ENCODE measurements around the gene OR10D3. TPM values are rescaled to one million over a fixed set of nuclear protein-coding genes. Genes with fewer than 3 reads are reported as not detected.
"Not testable (repeated sequence)": the region's sequence is repeated elsewhere in the genome, so short reads cannot be mapped to it uniquely, and the experiment has no call there.

OR10D3 gene
- total RNA-seq, 1 donor from 2014 or later, result not detected

GRCh38 chr11:124168796-124169195, 14.3 kb upstream of the OR10D3 start:
- Mint-ChIP-seq H3K4me1 (ENCODE audit: low read depth) (peaks cover 22% of the 10 kb centered on the region), H3K9me3 (ENCODE audit: low read depth) (peaks cover 7% of the 10 kb centered on the region), H3K27me3 (no peaks in the 10 kb centered on the region), H3K27ac (no peak overlapping the region), H3K4me3 (ENCODE audit: low read depth) (no peak overlapping the region), H3K36me3 (ENCODE audit: insufficient read depth) (no peaks in the 10 kb centered on the region)
- TF ChIP-seq CTCF (IDR thresholded peaks at IDR 0.05; ENCODE audit: unreplicated experiment), result no peak
- no peak for DNase-seq (ENCODE audit: low spot score, unreplicated experiment)

- not testable (repeated sequence) for H3K4me3 Mint-ChIP-seq (ENCODE audit: low read depth); H3K36me3 Mint-ChIP-seq (ENCODE audit: insufficient read depth); DNase-seq (ENCODE audit: low spot score, unreplicated experiment); H3K27me3 Mint-ChIP-seq; H3K27ac Mint-ChIP-seq; H3K9me3 Mint-ChIP-seq (ENCODE audit: low read depth)
- peaks cover 25% of the 10 kb centered on the region for H3K4me1 Mint-ChIP-seq (ENCODE audit: low read depth)
Measured at GRCh38 chr11:124170315-124170714, 12.8 kb upstream of the OR10D3 start.

GRCh38 chr11:124170801-124171586, 12.2 kb upstream of the OR10D3 start:
- no peaks in the 10 kb centered on the region for H3K27me3 Mint-ChIP-seq
- peaks cover 7% of the 10 kb centered on the region for H3K9me3 Mint-ChIP-seq (ENCODE audit: low read depth)
- H3K36me3 Mint-ChIP-seq (ENCODE audit: insufficient read depth), result no peaks in the 10 kb centered on the region
- no peak for TF ChIP-seq CTCF (IDR thresholded peaks at IDR 0.05; ENCODE audit: unreplicated experiment)
- H3K4me3 Mint-ChIP-seq (ENCODE audit: low read depth), result no peak overlapping the region
- no peak for DNase-seq (ENCODE audit: low spot score, unreplicated experiment)
- H3K27ac Mint-ChIP-seq, result peak overlapping the region; percentile 25
- peaks cover 25% of the 10 kb centered on the region for H3K4me1 Mint-ChIP-seq (ENCODE audit: low read depth)

- Mint-ChIP-seq H3K4me3 (ENCODE audit: low read depth) (no peak overlapping the region), H3K9me3 (ENCODE audit: low read depth) (peaks cover 7% of the 10 kb centered on the region), H3K27ac (no peak overlapping the region), H3K27me3 (no peaks in the 10 kb centered on the region), H3K4me1 (ENCODE audit: low read depth) (peaks cover 22% of the 10 kb centered on the region), H3K36me3 (ENCODE audit: insufficient read depth) (no peaks in the 10 kb centered on the region)
- no peak for TF ChIP-seq CTCF (IDR thresholded peaks at IDR 0.05; ENCODE audit: unreplicated experiment)
- no peak for DNase-seq (ENCODE audit: low spot score, unreplicated experiment)
Measured at GRCh38 chr11:124172101-124172500, 11.0 kb upstream of the OR10D3 start.

GRCh38 chr11:124172599-124172998, 10.5 kb upstream of the OR10D3 start:
- Mint-ChIP-seq H3K27me3 (no peaks in the 10 kb centered on the region), H3K36me3 (ENCODE audit: insufficient read depth) (no peaks in the 10 kb centered on the region)
- TF ChIP-seq CTCF (IDR thresholded peaks at IDR 0.05; ENCODE audit: unreplicated experiment), result no peak

GRCh38 chr11:124174001-124174583, 9.1 kb upstream of the OR10D3 start:
- peak overlapping the region; percentile 67 for H3K27ac Mint-ChIP-seq
- H3K4me3 Mint-ChIP-seq (ENCODE audit: low read depth), result no peak overlapping the region
- H3K27me3 Mint-ChIP-seq, result no peaks in the 10 kb centered on the region
- no peak for TF ChIP-seq CTCF (IDR thresholded peaks at IDR 0.05; ENCODE audit: unreplicated experiment)
- H3K36me3 Mint-ChIP-seq (ENCODE audit: insufficient read depth), result no peaks in the 10 kb centered on the region
- peaks cover 7% of the 10 kb centered on the region for H3K9me3 Mint-ChIP-seq (ENCODE audit: low read depth)
- H3K4me1 Mint-ChIP-seq (ENCODE audit: low read depth), result peaks cover 7% of the 10 kb centered on the region
- no peak for DNase-seq (ENCODE audit: low spot score, unreplicated experiment)

More at GRCh38 chr11:124172599-124172998, 10.5 kb upstream of the OR10D3 start:
- Mint-ChIP-seq H3K4me1 (ENCODE audit: low read depth) (peaks cover 17% of the 10 kb centered on the region), H3K4me3 (ENCODE audit: low read depth) (no peak overlapping the region), H3K27ac (no peak overlapping the region), H3K9me3 (ENCODE audit: low read depth) (peaks cover 7% of the 10 kb centered on the region)
- DNase-seq (ENCODE audit: low spot score, unreplicated experiment), result no peak

Data from progenitor cell of endocrine pancreas (in vitro differentiated cells).